Measurements from ENCODE around the gene LRRC7.
"Not testable (repeated sequence)": the region's sequence is repeated elsewhere in the genome, so short reads cannot be mapped to it uniquely, and the experiment has no call there.

LRRC7 gene

GRCh38 chr1:69858534-69858933, 290.8 kb downstream of the LRRC7 start:
- in situ Hi-C loops (cut with MboI; ENCODE audit: low sequenced_read_pairs) = no loop called here

GRCh38 chr1:69861641-69862040, 293.9 kb downstream of the LRRC7 start:
- in situ Hi-C loops (cut with MboI; ENCODE audit: low sequenced_read_pairs) = no loop called here

GRCh38 chr1:69862906-69863305, 295.2 kb downstream of the LRRC7 start:
- in situ Hi-C loops (cut with MboI; ENCODE audit: low sequenced_read_pairs) = no loop called here

GRCh38 chr1:69863704-69864103, 296.0 kb downstream of the LRRC7 start:
- in situ Hi-C loops (cut with MboI; ENCODE audit: low sequenced_read_pairs) = no loop called here

GRCh38 chr1:69871412-69871811, 303.7 kb downstream of the LRRC7 start:
- in situ Hi-C loops (cut with MboI; ENCODE audit: low sequenced_read_pairs) = no loop called here

- in situ Hi-C loops (cut with MboI; ENCODE audit: low sequenced_read_pairs) = no loop called here
Measured at GRCh38 chr1:69878338-69878737, 310.6 kb downstream of the LRRC7 start.

- in situ Hi-C loops (cut with MboI; ENCODE audit: low sequenced_read_pairs) = not testable (repeated sequence)
Measured at GRCh38 chr1:69888016-69888415, 320.3 kb downstream of the LRRC7 start.

- in situ Hi-C loops (cut with MboI; ENCODE audit: low sequenced_read_pairs) = no loop called here
Measured at GRCh38 chr1:69888657-69889056, 320.9 kb downstream of the LRRC7 start.

GRCh38 chr1:69898403-69898947, 330.8 kb downstream of the LRRC7 start:
- in situ Hi-C loops (cut with MboI; ENCODE audit: low sequenced_read_pairs) = no loop called here

- in situ Hi-C loops (cut with MboI; ENCODE audit: low sequenced_read_pairs) = no loop called here
Measured at GRCh38 chr1:69911301-69911801, 343.6 kb downstream of the LRRC7 start.

GRCh38 chr1:69913977-69914376, 346.3 kb downstream of the LRRC7 start:
- in situ Hi-C loops (cut with MboI; ENCODE audit: low sequenced_read_pairs) = no loop called here

GRCh38 chr1:69914976-69915765, 347.4 kb downstream of the LRRC7 start:
- in situ Hi-C loops (cut with MboI; ENCODE audit: low sequenced_read_pairs) = no loop called here

- in situ Hi-C loops (cut with MboI; ENCODE audit: low sequenced_read_pairs) = no loop called here
Measured at GRCh38 chr1:69919129-69919921, 351.6 kb downstream of the LRRC7 start.

- in situ Hi-C loops (cut with MboI; ENCODE audit: low sequenced_read_pairs) = no loop called here
Measured at GRCh38 chr1:69919922-69920273, 352.2 kb downstream of the LRRC7 start.

GRCh38 chr1:69920426-69920825, 352.7 kb downstream of the LRRC7 start:
- in situ Hi-C loops (cut with MboI; ENCODE audit: low sequenced_read_pairs) = no loop called here

GRCh38 chr1:69921486-69921885, 353.8 kb downstream of the LRRC7 start:
- in situ Hi-C loops (cut with MboI; ENCODE audit: low sequenced_read_pairs) = no loop called here

GRCh38 chr1:69928234-69928633, 360.5 kb downstream of the LRRC7 start:
- in situ Hi-C loops (cut with MboI; ENCODE audit: low sequenced_read_pairs) = not testable (repeated sequence)

GRCh38 chr1:69929308-69930057, 361.8 kb downstream of the LRRC7 start:
- in situ Hi-C loops (cut with MboI; ENCODE audit: low sequenced_read_pairs) = no loop called here

GRCh38 chr1:69930396-69930795, 362.7 kb downstream of the LRRC7 start:
- in situ Hi-C loops (cut with MboI; ENCODE audit: low sequenced_read_pairs) = no loop called here

- in situ Hi-C loops (cut with MboI; ENCODE audit: low sequenced_read_pairs) = no loop called here
Measured at GRCh38 chr1:69932760-69933159, 365.0 kb downstream of the LRRC7 start.

GRCh38 chr1:69940231-69940630, 372.5 kb downstream of the LRRC7 start:
- in situ Hi-C loops (cut with MboI; ENCODE audit: low sequenced_read_pairs) = no loop called here
